Adrenal gland (tissue), 12 donors: Measurements from ENCODE around the gene DPP10. TPM values are rescaled to one million over a fixed set of nuclear protein-coding genes. Genes with fewer than 3 reads are reported as not detected.

Experiments
- DNase-seq, 7 donors: peaks; one replicate each; pipeline ENCODE4 v3.0.0-alpha.2; 2019 to 2020
- H3K27ac ChIP-seq, 5 donors: fragments of 200-600 bp; sonication (generic) in 4 of 5; 1 replicate in 3 of 5; 2 replicates in 2 of 5; pipeline versions ENCODE4 v1.5.1 to v1.8.0; 2016 to 2020; ENCODE audit warnings: mild to moderate bottlenecking in 1 of 5
- H3K27me3 ChIP-seq: fragments of 200-600 bp; 2 replicates; pipeline ENCODE4 v1.8.0; 2021
- H3K36me3 ChIP-seq, 2 donors: fragments of 200-600 bp; replicated peaks in 1 of 2; 1 replicate in 1 of 2; 2 replicates in 1 of 2; pipeline versions ENCODE4 v1.5.1 to v1.8.0; 2018 to 2022
- H3K4me1 ChIP-seq, 2 donors: fragments of 200-600 bp; replicated peaks in 1 of 2; 1 replicate in 1 of 2; 2 replicates in 1 of 2; pipeline versions ENCODE4 v1.5.1 to v1.8.0; 2018 to 2021
- H3K4me3 ChIP-seq, 4 donors: fragments of 200-600 bp; sonication (generic) in 3 of 4; one replicate each; pipeline ENCODE4 v1.5.1; 2016 to 2018
- H3K9me3 ChIP-seq, 3 donors: fragments of 200-600 bp; sonication (generic) in 1 of 3; replicated peaks in 1 of 3; 1 replicate in 2 of 3; 2 replicates in 1 of 3; pipeline versions ENCODE4 v1.5.1 to v1.8.0; 2016 to 2021
- CTCF ChIP-seq, 6 experiments: fragments of 450-650 bp in 4 of 6; fragments of 200-600 bp in 2 of 6; sonication (generic) in 1 of 6; IDR thresholded peaks; 1 replicate in 5 of 6; 2 replicates in 1 of 6; pipeline versions ENCODE4 v1.5.1 to v1.8.0; 2016 to 2021; ENCODE audit warnings: antibody characterized with exemption in 6 of 6, mild to moderate bottlenecking in 2 of 6, moderate library complexity in 1 of 6
- POLR2A ChIP-seq, 2 donors: fragments of 450-650 bp; IDR thresholded peaks; one replicate each; pipeline ENCODE4 v1.6.1; 2017; ENCODE audit warnings: antibody characterized with exemption in 2 of 2, mild to moderate bottlenecking in 2 of 2, moderate library complexity in 1 of 2
- WGBS, 4 donors: extraction: QIAGEN DNeasy Blood & Tissue Kit in 2 of 4; methylation state at CpG; one replicate each; pipeline versions ENCODE4 v1.1.5 to v1.1.7; 2013 to 2017; 5-methylcytosine and 5-hydroxymethylcytosine counted together
- intact Hi-C, 2 donors: fragments of 100-400 bp; cut with DNase I; formaldehyde crosslinking; loops; one replicate each; pipeline versions ENCODE4 v1.14.1 to v1.15.0; 2022 to 2023
- polyA plus RNA-seq, 3 donors: library from polyadenylated mRNA; stranded (reverse); fragments of 200-250 nt in 2 of 3; fragments of 350-450 nt in 1 of 3; fragmentation: Illumina TruSeq in 1 of 3; extraction: RNeasy Lipid Tissue Mini Kit (QIAGEN cat#74804) in 1 of 3; gene quantifications; one replicate each; pipeline ENCODE4 v1.2.3, GENCODE V29; 2013 to 2014
- total RNA-seq, 9 donors: library from RNA; depleted of rRNA in 4 of 9; stranded (reverse); fragments of >200 nt in 4 of 9; fragments of 120-200 nt in 1 of 9; fragmentation: NEBNext Ultra II Directional in 1 of 9; extraction: Animal tissue kit (Norgen Biotek cat#: 25700) in 1 of 9; gene quantifications; one replicate each; pipeline versions ENCODE4 v1.1.0 to v1.2.4, GENCODE V29; 2013 to 2023
- donor health status: healthy with polysubstance abuse.
- donor health status: Bipolar disorder and iron deficiency.
- donor health status: DM: yes; HTN: yes; CAD: no.
- donor health status: DM: no; HTN: no; CAD: no.
- donor health status: DM: no; HTN: no; CAD: no.
- donor health status: DM: yes; HTN: yes; CAD: no.

DPP10 gene
- total and polyA plus RNA-seq, 12 donors, result 5.2 to 257 (median 32.0) TPM

DNA sequence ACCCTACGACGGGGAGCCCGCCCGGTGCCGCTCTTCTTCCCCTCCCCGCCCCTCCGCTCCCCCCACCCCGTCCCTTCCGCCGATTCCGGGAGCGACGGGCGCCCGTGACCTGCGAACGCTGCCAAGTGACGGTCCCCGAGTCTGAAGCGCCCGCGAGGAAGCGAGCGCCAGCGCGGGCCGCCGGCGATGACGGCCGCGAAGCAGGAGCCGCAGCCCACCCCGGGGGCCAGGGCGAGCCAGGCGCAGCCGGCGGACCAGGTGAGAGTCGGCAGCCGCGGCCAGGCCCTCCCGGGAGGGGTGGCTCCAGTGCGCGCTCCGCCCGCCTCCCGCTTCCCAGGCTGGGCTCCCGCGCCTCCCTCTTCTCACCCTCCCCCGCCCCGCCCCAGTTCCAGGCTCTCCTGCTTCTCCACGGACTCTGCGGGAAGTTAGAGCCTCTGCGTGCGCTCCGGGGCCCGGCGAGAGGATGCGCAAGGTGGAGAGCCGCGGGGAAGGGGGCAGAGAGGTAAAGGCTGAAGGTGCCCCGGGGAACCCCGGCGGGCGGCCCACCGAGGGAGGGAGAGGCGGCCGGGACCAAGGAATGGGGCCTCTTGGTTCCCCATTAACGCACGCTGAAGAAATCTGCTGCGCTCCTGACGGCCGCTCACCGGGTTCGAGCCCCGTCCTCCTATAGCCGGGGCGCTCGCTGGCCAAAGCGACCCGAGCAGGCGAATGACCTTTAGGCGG, 719.5 kb downstream of the DPP10 start:
- H3K27ac ChIP-seq, result peak overlapping the region in 4 of 5 donors; percentile 54 to 93 (median 78)

DNA sequence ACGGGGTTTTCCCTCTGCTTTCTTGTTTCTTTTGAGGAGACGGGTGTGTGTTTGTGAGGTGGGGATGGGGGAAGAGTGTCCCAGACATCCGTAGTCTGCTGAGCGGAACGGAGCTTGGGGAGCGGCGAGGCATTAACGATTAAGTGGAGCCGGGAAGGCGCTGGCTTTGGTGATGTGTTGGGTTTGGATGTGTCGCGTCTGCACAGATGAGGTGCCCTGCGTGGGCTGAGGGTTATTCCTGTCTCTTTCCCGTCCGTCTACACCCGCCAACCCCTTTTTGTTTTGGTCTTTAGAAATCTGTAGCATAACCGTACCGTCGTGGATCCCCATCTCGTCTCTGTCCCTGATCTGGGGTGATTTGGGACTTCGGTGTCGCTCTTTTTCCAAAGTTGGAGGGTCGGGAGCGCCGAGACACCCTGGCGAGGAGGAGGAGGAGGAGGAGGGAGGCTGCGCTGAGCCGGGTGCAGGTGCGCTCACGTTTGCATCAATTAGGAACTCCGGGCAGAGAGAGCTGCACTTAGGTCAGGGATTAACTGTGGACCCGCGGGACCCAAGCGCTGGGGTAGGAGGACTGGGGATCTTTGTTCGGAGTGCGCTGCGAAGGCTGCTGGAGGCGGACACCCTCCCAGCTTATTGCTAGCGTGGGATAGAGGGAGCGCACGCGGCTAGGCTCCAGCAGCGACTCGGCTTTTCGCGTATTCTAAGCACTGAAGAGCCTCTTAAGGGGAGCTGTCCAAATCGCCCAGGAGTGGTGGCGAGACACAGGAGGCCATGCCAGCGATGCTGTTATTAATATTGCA, 720.3 kb downstream of the DPP10 start:
- 0 to 5% (median 2%) methylated on average over 23 to 49 of the region's 49 CpGs for WGBS, 4 donors

More for the DNA sequence above, 719.5 kb downstream of the DPP10 start:
- H3K9me3 ChIP-seq, result no peaks in the 10 kb centered on the region
- H3K36me3 ChIP-seq, result no peaks in the 10 kb centered on the region
- TF ChIP-seq CTCF (IDR thresholded peaks at IDR 0.05) (no peak), POLR2A (IDR thresholded peaks at IDR 0.05) (peak in 1 of 2 donors; percentile 52)
- DNase-seq, result peak; percentile 61 to 76 (median 69)
- intact Hi-C loops, result no loop called here
- no peaks in the 10 kb centered on the region for H3K27me3 ChIP-seq
- 0 to 5% (median 1%) methylated on average over 6 to 83 of the region's 83 CpGs for WGBS, 4 donors
- peak overlapping the region in 2 of 4 donors; percentile 63 to 83 for H3K4me3 ChIP-seq
- no peaks in the 10 kb centered on the region for H3K4me1 ChIP-seq

DNA sequence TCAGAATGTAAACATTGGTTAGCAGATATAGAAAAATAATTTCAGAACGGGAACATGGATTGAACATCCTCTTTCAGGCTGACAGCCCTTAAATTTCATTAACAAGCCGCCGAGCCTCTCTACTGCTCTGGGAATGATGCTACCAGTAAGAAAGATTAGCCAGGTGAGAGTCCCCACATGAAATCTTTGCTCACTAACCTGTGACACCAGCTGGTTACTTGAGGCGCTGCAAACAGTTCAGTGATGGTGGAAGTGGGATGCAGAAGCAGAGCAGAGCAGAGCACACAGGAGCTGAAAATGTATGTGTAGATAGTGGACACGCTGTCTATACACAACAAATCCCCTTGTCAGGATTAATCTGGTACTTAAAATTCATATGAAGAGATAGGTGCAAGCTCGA, 721.1 kb downstream of the DPP10 start:
- Histone ChIP-seq H3K4me1 (peaks cover 0 to 3% of the 10 kb centered on the region in 2 donors), H3K36me3 (no peaks in the 10 kb centered on the region), H3K27me3 (no peaks in the 10 kb centered on the region), H3K27ac (no peak overlapping the region), H3K9me3 (no peaks in the 10 kb centered on the region), H3K4me3 (no peak overlapping the region)
- DNase-seq, result no peak
- intact Hi-C loops, result no loop called here
- 52 to 60% (median 58%) methylated on average over 6 of the region's 6 CpGs for WGBS, 4 donors
- TF ChIP-seq CTCF (IDR thresholded peaks at IDR 0.05), result no peak
- TF ChIP-seq POLR2A (IDR thresholded peaks at IDR 0.05), result no peak

More for the DNA sequence above, 720.3 kb downstream of the DPP10 start:
- TF ChIP-seq POLR2A (IDR thresholded peaks at IDR 0.05) (peak in 1 of 2 donors; percentile 29), CTCF (IDR thresholded peaks at IDR 0.05) (no peak)
- DNase-seq, result peak in 6 of 7 donors; percentile 26 to 43 (median 35)
- peak overlapping the region in 2 of 5 donors; percentile 85 to 93 for H3K27ac ChIP-seq
- H3K27me3 ChIP-seq, result no peaks in the 10 kb centered on the region
- no peaks in the 10 kb centered on the region for H3K9me3 ChIP-seq
- intact Hi-C loops, result no loop called here
- H3K36me3 ChIP-seq, result no peaks in the 10 kb centered on the region
- H3K4me3 ChIP-seq, result peak overlapping the region in 2 of 4 donors; percentile 63 to 83
- H3K4me1 ChIP-seq, result no peaks in the 10 kb centered on the region

- H3K27me3 ChIP-seq, result no peaks in the 10 kb centered on the region
- intact Hi-C loops, result no loop called here
- H3K4me3 ChIP-seq, result peak overlapping the region in 1 of 4 donors; percentile 38
- DNase-seq, result peak; percentile 23 to 63 (median 56)
- TF ChIP-seq POLR2A (IDR thresholded peaks at IDR 0.05) (no peak), CTCF (IDR thresholded peaks at IDR 0.05) (peak; percentile 53 to 68 (median 64))
- no peaks in the 10 kb centered on the region for H3K9me3 ChIP-seq
- WGBS, 4 donors, result 18 to 25% (median 19%) methylated on average over 6 of the region's 6 CpGs
- H3K4me1 ChIP-seq, result peaks cover 0 to 6% of the 10 kb centered on the region in 2 donors
- H3K27ac ChIP-seq, result no peak overlapping the region
- no peaks in the 10 kb centered on the region for H3K36me3 ChIP-seq
Observed at GRCh38 chr2:115165529-115166109, 723.2 kb downstream of the DPP10 start.
